ENCODE measurements around the gene TOMM20.

The TOMM20 gene

DNA sequence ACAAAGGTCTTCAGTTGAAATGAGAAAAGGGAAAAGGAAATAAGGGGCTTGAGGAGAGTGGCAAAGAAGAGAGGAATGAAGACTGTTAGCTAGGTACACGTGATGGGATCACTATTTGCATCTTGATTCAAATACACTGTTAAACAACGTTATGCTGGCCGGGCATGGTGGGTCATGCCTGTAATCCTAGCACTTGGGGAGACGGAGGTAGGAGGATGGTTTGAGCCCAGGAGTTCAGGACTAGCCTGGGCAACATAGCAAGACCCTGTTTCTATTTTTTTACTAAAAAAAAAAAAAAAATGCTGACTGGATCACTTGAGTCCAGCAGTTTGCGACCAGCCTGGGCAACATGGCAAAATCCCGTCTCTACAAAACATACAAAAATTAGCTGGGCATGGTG lies 30.0 kb upstream of the TOMM20 start:
- H3K36me3 ChIP-seq (ENCODE audit: control insufficient read depth in 1 of 2, insufficient read depth in 2 of 2, low read length in 2 of 2): peaks cover 3 to 41% of the 10 kb centered on the region in 2 donors
- H3K4me1 ChIP-seq (ENCODE audit: control insufficient read depth in 1 of 2, insufficient read depth in 2 of 2, low read length in 2 of 2): peaks cover 27 to 30% of the 10 kb centered on the region in 2 donors
- H3K9me3 ChIP-seq (ENCODE audit: control insufficient read depth in 1 of 2, low read length in 2 of 2): no peaks in the 10 kb centered on the region
- no peak overlapping the region for H3K27ac ChIP-seq (ENCODE audit: low read depth, low read length)
- no peak overlapping the region for H3K4me3 ChIP-seq (ENCODE audit: low read depth in 1 of 2, low read length in 2 of 2)
- no peaks in the 10 kb centered on the region for H3K27me3 ChIP-seq (ENCODE audit: control insufficient read depth in 1 of 2, insufficient read depth in 2 of 2, low read length in 2 of 2)
- H3K9ac ChIP-seq (ENCODE audit: low read depth in 1 of 2, low read length in 2 of 2): no peak overlapping the region

DNA sequence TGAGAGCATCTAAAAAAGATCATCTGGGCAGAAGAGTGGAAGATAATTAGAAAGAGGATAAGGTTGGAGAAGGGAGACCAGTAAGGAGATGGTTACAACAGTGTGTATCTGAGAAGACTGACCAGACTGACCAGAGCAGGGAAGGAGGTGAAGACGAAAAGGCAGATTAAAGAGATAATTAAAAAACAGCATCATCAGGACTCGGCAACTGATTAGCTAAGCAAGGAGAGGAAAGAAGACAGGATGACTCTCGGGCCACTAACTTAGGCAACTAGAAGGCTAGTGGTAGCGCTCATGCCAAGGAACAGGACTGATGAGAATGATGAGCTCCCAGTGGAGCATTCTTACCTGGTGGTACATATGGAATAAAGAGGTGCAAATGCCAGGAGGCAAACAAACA lies 28.5 kb upstream of the TOMM20 start:
- no peak overlapping the region for H3K27ac ChIP-seq (ENCODE audit: low read depth, low read length)
- peaks cover 8 to 50% of the 10 kb centered on the region in 2 donors for H3K36me3 ChIP-seq (ENCODE audit: control insufficient read depth in 1 of 2, insufficient read depth in 2 of 2, low read length in 2 of 2)
- H3K4me3 ChIP-seq (ENCODE audit: low read depth in 1 of 2, low read length in 2 of 2): peak overlapping the region in 1 of 2 donors; percentile 11
- H3K9ac ChIP-seq (ENCODE audit: low read depth in 1 of 2, low read length in 2 of 2): no peak overlapping the region
- peaks cover 27 to 30% of the 10 kb centered on the region in 2 donors for H3K4me1 ChIP-seq (ENCODE audit: control insufficient read depth in 1 of 2, insufficient read depth in 2 of 2, low read length in 2 of 2)
- H3K9me3 ChIP-seq (ENCODE audit: control insufficient read depth in 1 of 2, low read length in 2 of 2): no peaks in the 10 kb centered on the region
- no peaks in the 10 kb centered on the region for H3K27me3 ChIP-seq (ENCODE audit: control insufficient read depth in 1 of 2, insufficient read depth in 2 of 2, low read length in 2 of 2)

DNA sequence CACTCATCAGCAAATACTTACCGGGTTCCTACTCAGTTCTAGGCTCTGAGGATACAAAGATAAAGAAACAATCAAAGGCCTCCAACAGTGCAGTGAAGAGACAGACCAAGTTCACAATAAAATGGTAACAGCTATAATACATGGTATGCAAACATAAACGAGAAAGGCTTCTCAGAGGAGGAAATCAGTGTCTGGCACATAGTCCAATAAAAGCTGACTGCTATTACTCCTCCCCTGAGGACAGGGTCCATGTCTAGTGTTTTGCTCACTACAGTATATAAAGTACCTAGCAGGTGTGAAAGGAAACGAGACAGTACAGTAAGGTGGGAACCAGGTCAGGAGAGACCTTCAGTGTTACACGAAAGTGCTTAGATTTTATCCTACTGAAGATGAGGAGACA lies 28.1 kb upstream of the TOMM20 start:
- no peak overlapping the region for H3K27ac ChIP-seq (ENCODE audit: low read depth, low read length)
- peaks cover 9 to 54% of the 10 kb centered on the region in 2 donors for H3K36me3 ChIP-seq (ENCODE audit: control insufficient read depth in 1 of 2, insufficient read depth in 2 of 2, low read length in 2 of 2)
- H3K27me3 ChIP-seq (ENCODE audit: control insufficient read depth in 1 of 2, insufficient read depth in 2 of 2, low read length in 2 of 2): no peaks in the 10 kb centered on the region
- peaks cover 25 to 27% of the 10 kb centered on the region in 2 donors for H3K4me1 ChIP-seq (ENCODE audit: control insufficient read depth in 1 of 2, insufficient read depth in 2 of 2, low read length in 2 of 2)
- H3K4me3 ChIP-seq (ENCODE audit: low read depth in 1 of 2, low read length in 2 of 2): peak overlapping the region in 1 of 2 donors; percentile 11
- no peak overlapping the region for H3K9ac ChIP-seq (ENCODE audit: low read depth in 1 of 2, low read length in 2 of 2)
- no peaks in the 10 kb centered on the region for H3K9me3 ChIP-seq (ENCODE audit: control insufficient read depth in 1 of 2, low read length in 2 of 2)

DNA sequence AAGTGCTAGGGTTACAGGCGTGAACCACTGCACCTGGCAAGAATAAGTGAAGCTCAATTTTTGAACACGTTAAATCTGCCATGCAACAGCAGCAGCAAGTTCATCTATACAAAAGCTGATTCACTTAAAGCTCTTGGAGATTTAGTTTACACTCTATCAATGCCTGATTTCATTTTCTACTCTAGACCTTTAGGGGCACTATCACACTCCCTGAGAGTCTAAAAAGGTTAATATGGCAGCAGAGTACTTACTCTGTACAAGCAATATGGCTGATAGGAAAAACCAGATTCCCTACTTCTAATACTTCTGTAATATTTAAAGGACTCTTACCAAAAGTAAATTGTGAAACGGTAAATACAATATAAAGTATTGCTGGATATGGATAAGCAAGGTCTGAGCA lies 27.6 kb upstream of the TOMM20 start:
- Histone ChIP-seq H3K9ac (ENCODE audit: low read depth in 1 of 2, low read length in 2 of 2) (no peak overlapping the region), H3K4me3 (ENCODE audit: low read depth in 1 of 2, low read length in 2 of 2) (no peak overlapping the region), H3K4me1 (ENCODE audit: control insufficient read depth in 1 of 2, insufficient read depth in 2 of 2, low read length in 2 of 2) (peaks cover 22 to 26% of the 10 kb centered on the region in 2 donors), H3K27me3 (ENCODE audit: control insufficient read depth in 1 of 2, insufficient read depth in 2 of 2, low read length in 2 of 2) (no peaks in the 10 kb centered on the region), H3K27ac (ENCODE audit: low read depth, low read length) (no peak overlapping the region), H3K9me3 (ENCODE audit: control insufficient read depth in 1 of 2, low read length in 2 of 2) (no peaks in the 10 kb centered on the region), H3K36me3 (ENCODE audit: control insufficient read depth in 1 of 2, insufficient read depth in 2 of 2, low read length in 2 of 2) (peaks cover 12 to 59% of the 10 kb centered on the region in 2 donors)

GRCh38 chr1:235152235-235152634 lies 23.6 kb upstream of the TOMM20 start:
- H3K4me1 ChIP-seq (ENCODE audit: control insufficient read depth in 1 of 2, insufficient read depth in 2 of 2, low read length in 2 of 2): peaks cover 8 to 12% of the 10 kb centered on the region in 2 donors
- no peak overlapping the region for H3K9ac ChIP-seq (ENCODE audit: low read depth in 1 of 2, low read length in 2 of 2)
- peaks cover 22 to 65% of the 10 kb centered on the region in 2 donors for H3K36me3 ChIP-seq (ENCODE audit: control insufficient read depth in 1 of 2, insufficient read depth in 2 of 2, low read length in 2 of 2)
- H3K27me3 ChIP-seq (ENCODE audit: control insufficient read depth in 1 of 2, insufficient read depth in 2 of 2, low read length in 2 of 2): no peaks in the 10 kb centered on the region
- H3K4me3 ChIP-seq (ENCODE audit: low read depth in 1 of 2, low read length in 2 of 2): no peak overlapping the region
- no peaks in the 10 kb centered on the region for H3K9me3 ChIP-seq (ENCODE audit: control insufficient read depth in 1 of 2, low read length in 2 of 2)
- no peak overlapping the region for H3K27ac ChIP-seq (ENCODE audit: low read depth, low read length)

- Histone ChIP-seq H3K9me3 (ENCODE audit: control insufficient read depth in 1 of 2, low read length in 2 of 2) (no peaks in the 10 kb centered on the region), H3K9ac (ENCODE audit: low read depth in 1 of 2, low read length in 2 of 2) (no peak overlapping the region), H3K4me3 (ENCODE audit: low read depth in 1 of 2, low read length in 2 of 2) (no peak overlapping the region), H3K4me1 (ENCODE audit: control insufficient read depth in 1 of 2, insufficient read depth in 2 of 2, low read length in 2 of 2) (peaks cover 0 to under 1% of the 10 kb centered on the region in 2 donors), H3K36me3 (ENCODE audit: control insufficient read depth in 1 of 2, insufficient read depth in 2 of 2, low read length in 2 of 2) (peaks cover 25 to 65% of the 10 kb centered on the region in 2 donors), H3K27ac (ENCODE audit: low read depth, low read length) (no peak overlapping the region), H3K27me3 (ENCODE audit: control insufficient read depth in 1 of 2, insufficient read depth in 2 of 2, low read length in 2 of 2) (no peaks in the 10 kb centered on the region)
These were observed 22.4 kb upstream of the TOMM20 start for GRCh38 chr1:235151033-235151432.

GRCh38 chr1:235149824-235150223 lies 21.2 kb upstream of the TOMM20 start:
- H3K9me3 ChIP-seq (ENCODE audit: control insufficient read depth in 1 of 2, low read length in 2 of 2): no peaks in the 10 kb centered on the region
- H3K27me3 ChIP-seq (ENCODE audit: control insufficient read depth in 1 of 2, insufficient read depth in 2 of 2, low read length in 2 of 2): no peaks in the 10 kb centered on the region
- H3K4me3 ChIP-seq (ENCODE audit: low read depth in 1 of 2, low read length in 2 of 2): no peak overlapping the region
- H3K9ac ChIP-seq (ENCODE audit: low read depth in 1 of 2, low read length in 2 of 2): no peak overlapping the region
- no peak overlapping the region for H3K27ac ChIP-seq (ENCODE audit: low read depth, low read length)
- no peaks in the 10 kb centered on the region for H3K4me1 ChIP-seq (ENCODE audit: control insufficient read depth in 1 of 2, insufficient read depth in 2 of 2, low read length in 2 of 2)
- peaks cover 28 to 69% of the 10 kb centered on the region in 2 donors for H3K36me3 ChIP-seq (ENCODE audit: control insufficient read depth in 1 of 2, insufficient read depth in 2 of 2, low read length in 2 of 2)

- H3K4me1 ChIP-seq (ENCODE audit: control insufficient read depth in 1 of 2, insufficient read depth in 2 of 2, low read length in 2 of 2): no peaks in the 10 kb centered on the region
- H3K27me3 ChIP-seq (ENCODE audit: control insufficient read depth in 1 of 2, insufficient read depth in 2 of 2, low read length in 2 of 2): no peaks in the 10 kb centered on the region
- peaks cover 28 to 70% of the 10 kb centered on the region in 2 donors for H3K36me3 ChIP-seq (ENCODE audit: control insufficient read depth in 1 of 2, insufficient read depth in 2 of 2, low read length in 2 of 2)
- H3K9ac ChIP-seq (ENCODE audit: low read depth in 1 of 2, low read length in 2 of 2): no peak overlapping the region
- no peak overlapping the region for H3K27ac ChIP-seq (ENCODE audit: low read depth, low read length)
- H3K4me3 ChIP-seq (ENCODE audit: low read depth in 1 of 2, low read length in 2 of 2): no peak overlapping the region
- no peaks in the 10 kb centered on the region for H3K9me3 ChIP-seq (ENCODE audit: control insufficient read depth in 1 of 2, low read length in 2 of 2)
These were observed 18.6 kb upstream of the TOMM20 start for GRCh38 chr1:235147269-235147668.

- Histone ChIP-seq H3K27ac (ENCODE audit: low read depth, low read length) (no peak overlapping the region), H3K36me3 (ENCODE audit: control insufficient read depth in 1 of 2, insufficient read depth in 2 of 2, low read length in 2 of 2) (peaks cover 16 to 59% of the 10 kb centered on the region in 2 donors), H3K4me1 (ENCODE audit: control insufficient read depth in 1 of 2, insufficient read depth in 2 of 2, low read length in 2 of 2) (no peaks in the 10 kb centered on the region), H3K4me3 (ENCODE audit: low read depth in 1 of 2, low read length in 2 of 2) (no peak overlapping the region), H3K9ac (ENCODE audit: low read depth in 1 of 2, low read length in 2 of 2) (no peak overlapping the region), H3K27me3 (ENCODE audit: control insufficient read depth in 1 of 2, insufficient read depth in 2 of 2, low read length in 2 of 2) (no peaks in the 10 kb centered on the region), H3K9me3 (ENCODE audit: control insufficient read depth in 1 of 2, low read length in 2 of 2) (no peaks in the 10 kb centered on the region)
These were observed 17.0 kb upstream of the TOMM20 start for GRCh38 chr1:235145639-235146038.

DNA sequence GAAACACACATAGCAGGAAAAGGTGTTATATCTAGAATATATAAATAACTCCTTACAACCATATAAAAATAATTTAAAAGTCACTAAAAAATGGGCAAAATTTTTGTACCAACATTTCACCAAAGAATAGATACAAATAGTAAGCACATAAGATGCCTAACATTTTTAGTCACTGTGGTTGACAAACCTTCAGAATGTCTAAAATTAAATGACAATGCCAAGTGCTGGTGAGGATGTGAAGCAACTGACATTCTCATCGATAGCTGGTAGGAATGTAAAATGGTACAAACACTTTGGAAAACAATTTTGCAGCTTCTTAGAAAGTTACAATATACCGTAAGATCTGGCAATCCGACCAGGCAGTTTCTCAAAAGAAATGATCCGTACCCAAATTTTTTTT lies 14.4 kb upstream of the TOMM20 start:
- Histone ChIP-seq H3K9ac (ENCODE audit: low read depth in 1 of 2, low read length in 2 of 2) (no peak overlapping the region), H3K27ac (ENCODE audit: low read depth, low read length) (no peak overlapping the region), H3K4me1 (ENCODE audit: control insufficient read depth in 1 of 2, insufficient read depth in 2 of 2, low read length in 2 of 2) (no peaks in the 10 kb centered on the region), H3K9me3 (ENCODE audit: control insufficient read depth in 1 of 2, low read length in 2 of 2) (no peaks in the 10 kb centered on the region), H3K36me3 (ENCODE audit: control insufficient read depth in 1 of 2, insufficient read depth in 2 of 2, low read length in 2 of 2) (peaks cover 26 to 63% of the 10 kb centered on the region in 2 donors), H3K27me3 (ENCODE audit: control insufficient read depth in 1 of 2, insufficient read depth in 2 of 2, low read length in 2 of 2) (no peaks in the 10 kb centered on the region), H3K4me3 (ENCODE audit: low read depth in 1 of 2, low read length in 2 of 2) (no peak overlapping the region)

- no peaks in the 10 kb centered on the region for H3K9me3 ChIP-seq (ENCODE audit: control insufficient read depth in 1 of 2, low read length in 2 of 2)
- no peak overlapping the region for H3K9ac ChIP-seq (ENCODE audit: low read depth in 1 of 2, low read length in 2 of 2)
- H3K4me1 ChIP-seq (ENCODE audit: control insufficient read depth in 1 of 2, insufficient read depth in 2 of 2, low read length in 2 of 2): no peaks in the 10 kb centered on the region
- no peak overlapping the region for H3K27ac ChIP-seq (ENCODE audit: low read depth, low read length)
- H3K27me3 ChIP-seq (ENCODE audit: control insufficient read depth in 1 of 2, insufficient read depth in 2 of 2, low read length in 2 of 2): no peaks in the 10 kb centered on the region
- no peak overlapping the region for H3K4me3 ChIP-seq (ENCODE audit: low read depth in 1 of 2, low read length in 2 of 2)
- H3K36me3 ChIP-seq (ENCODE audit: control insufficient read depth in 1 of 2, insufficient read depth in 2 of 2, low read length in 2 of 2): peaks cover 30 to 63% of the 10 kb centered on the region in 2 donors
These were observed 10.7 kb upstream of the TOMM20 start for GRCh38 chr1:235139315-235139714.
